GM23338 (cell line): ENCODE data around the gene OSBPL3. TPM values are rescaled to one million over a fixed set of nuclear protein-coding genes. Genes with fewer than 3 reads are reported as not detected.

ENCODE experiments used
- ATAC-seq: fragments of 200-7000 bp; cut with Tn5 transposase; 3 replicates; pipeline ENCODE4 v1.9.1; 2020
- DNase-seq: peaks from one replicate; pipeline ENCODE4 v3.0.0-alpha.2; 2015; ENCODE audit warnings: low spot score
- H2AFZ ChIP-seq: fragments of 200-600 bp; sonication (generic); 2 replicates; pipeline ENCODE4 v1.8.0; 2016; ENCODE audit warnings: antibody characterized with exemption, mild to moderate bottlenecking, moderate library complexity
- H3F3A ChIP-seq: fragments of 200-600 bp; sonication (generic); replicated peaks from 2 replicates; pipeline ENCODE4 v1.8.0; 2017; ENCODE audit warnings: antibody characterized with exemption, mixed run types, low read depth
- H3K27ac ChIP-seq: fragments of 200-600 bp; sonication (generic); 2 replicates; pipeline ENCODE4 v1.6.1; 2016; ENCODE audit warnings: low read depth
- H3K27me3 ChIP-seq: fragments of 200-600 bp; sonication (generic); 2 replicates; pipeline ENCODE4 v1.8.0; 2016; ENCODE audit warnings: mild to moderate bottlenecking, mixed run types, moderate library complexity; ENCODE audit not compliant: insufficient read depth
- H3K36me3 ChIP-seq: fragments of 200-600 bp; sonication (generic); 2 replicates; pipeline ENCODE4 v1.8.0; 2016; ENCODE audit warnings: mild to moderate bottlenecking; ENCODE audit not compliant: insufficient read depth
- H3K4me1 ChIP-seq: fragments of 200-600 bp; sonication (generic); 2 replicates; pipeline ENCODE4 v1.8.0; 2016; ENCODE audit warnings: mild to moderate bottlenecking, moderate library complexity; ENCODE audit not compliant: insufficient read depth
- H3K4me2 ChIP-seq: fragments of 200-600 bp; sonication (generic); 2 replicates; pipeline ENCODE4 v1.7.1; 2017; ENCODE audit warnings: mixed run types
- H3K4me3 ChIP-seq: fragments of 200-600 bp; sonication (generic); 2 replicates; pipeline ENCODE4 v1.6.1; 2016; ENCODE audit warnings: mixed run types
- H3K79me2 ChIP-seq: fragments of 200-600 bp; sonication (generic); replicated peaks from 2 replicates; pipeline ENCODE4 v1.8.0; 2017; ENCODE audit warnings: mild to moderate bottlenecking; ENCODE audit not compliant: insufficient read depth
- H3K9me2 ChIP-seq: fragments of 200-600 bp; sonication (generic); 2 replicates; pipeline ENCODE4 v1.8.0; 2017; ENCODE audit not compliant: insufficient read depth
- H4K20me1 ChIP-seq: fragments of 200-600 bp; sonication (generic); replicated peaks from 2 replicates; pipeline ENCODE4 v1.8.0; 2017; ENCODE audit warnings: mild to moderate bottlenecking; ENCODE audit not compliant: insufficient read depth
- H3K27ac Mint-ChIP-seq: 2 replicates; pipeline ENCODE4 v1.8.0; 2020; ENCODE audit warnings: inconsistent platforms, mild to moderate bottlenecking, moderate library complexity, mixed read lengths
- H3K27me3 Mint-ChIP-seq: 3 replicates; pipeline ENCODE4 v1.8.0; 2022; ENCODE audit warnings: low read depth, mild to moderate bottlenecking, moderate library complexity, mixed read lengths, inconsistent platforms; ENCODE audit not compliant: insufficient read depth, poor library complexity
- H3K36me3 Mint-ChIP-seq: 3 replicates; pipeline ENCODE4 v1.8.0; 2021; ENCODE audit warnings: low read depth, mild to moderate bottlenecking, inconsistent platforms, moderate library complexity, mixed read lengths
- H3K4me1 Mint-ChIP-seq: 3 replicates; pipeline ENCODE4 v1.8.0; 2020; ENCODE audit warnings: mild to moderate bottlenecking, inconsistent platforms, mixed read lengths
- H3K4me3 Mint-ChIP-seq: 3 replicates; pipeline ENCODE4 v1.8.0; 2021; ENCODE audit warnings: moderate library complexity, mild to moderate bottlenecking, inconsistent platforms, mixed read lengths
- H3K9me3 Mint-ChIP-seq: 3 replicates; pipeline ENCODE4 v1.8.0; 2020; ENCODE audit warnings: moderate library complexity, mild to moderate bottlenecking, inconsistent platforms, mixed read lengths
- CREB1 ChIP-seq: fragments of 250-450 bp; sonication (Bioruptor Pico); IDR thresholded peaks from 2 replicates; pipeline ENCODE4 v1.5.0; 2020; ENCODE audit warnings: low read depth, mild to moderate bottlenecking, moderate library complexity
- CTCF ChIP-seq, 2 experiments: fragments of 200-600 bp in 1 of 2; sonication (generic) in 1 of 2; conservative IDR thresholded peaks; 2 replicates each; pipeline versions ENCODE4 v1.5.1 to v1.6.1; 2016 to 2017; ENCODE audit warnings: antibody characterized with exemption in 2 of 2, low read depth in 2 of 2, mild to moderate bottlenecking in 2 of 2, moderate library complexity in 1 of 2
- EZH2 ChIP-seq: fragments of 200-600 bp; sonication (generic); IDR thresholded peaks from one replicate; pipeline ENCODE4 v1.8.0; 2017; ENCODE audit warnings: antibody characterized with exemption, mild to moderate bottlenecking, low read depth; ENCODE audit not compliant: unreplicated experiment
- EZH2phosphoT487 ChIP-seq: fragments of 200-600 bp; sonication (generic); IDR thresholded peaks from one replicate; pipeline ENCODE4 v1.8.1; 2018; ENCODE audit warnings: antibody characterized with exemption; ENCODE audit not compliant: unreplicated experiment
- JUNB ChIP-seq: IDR thresholded peaks from one replicate; pipeline ENCODE4 v1.6.1; 2016; ENCODE audit warnings: antibody characterized with exemption; ENCODE audit not compliant: unreplicated experiment
- NANOG ChIP-seq: IDR thresholded peaks from 2 replicates; pipeline ENCODE4 v1.6.1; 2016; ENCODE audit warnings: antibody characterized with exemption, borderline replicate concordance
- POLR2AphosphoS5 ChIP-seq: IDR thresholded peaks from 2 replicates; pipeline ENCODE4 v1.6.1; 2016; ENCODE audit warnings: antibody characterized with exemption, low read depth
- STAT1 ChIP-seq: IDR thresholded peaks from one replicate; pipeline ENCODE4 v1.6.1; 2016; ENCODE audit warnings: antibody characterized with exemption; ENCODE audit not compliant: unreplicated experiment
- ZNF114 ChIP-seq: fragments of 250-450 bp; sonication (Bioruptor Pico); IDR thresholded peaks from 2 replicates; pipeline ENCODE4 v1.5.0; 2020; ENCODE audit warnings: mild to moderate bottlenecking, moderate library complexity
- ZNF331 ChIP-seq: fragments of 250-450 bp; sonication (Bioruptor Pico); IDR thresholded peaks from 2 replicates; pipeline ENCODE4 v1.5.0; 2020; ENCODE audit warnings: low read depth, mild to moderate bottlenecking, moderate library complexity
- ZNF462 ChIP-seq: fragments of 250-450 bp; sonication (Bioruptor Pico); IDR thresholded peaks from 2 replicates; pipeline ENCODE4 v1.5.0; 2020; ENCODE audit warnings: mild to moderate bottlenecking, moderate library complexity
- polyA plus RNA-seq: library from polyadenylated mRNA; unstranded; fragments of >200 nt; fragmentation: Nextera tagmentation; extraction: Ambion mirVana; gene quantifications from 2 replicates; pipeline ENCODE4 v1.2.1, GENCODE V29; 2016
- total RNA-seq: library from RNA; depleted of rRNA; stranded (reverse); fragments of >200 nt; shearing (Covaris generic); gene quantifications from 2 replicates; pipeline ENCODE4 v1.2.3, GENCODE V29; 2014
- TF ChIP-seq, protein P1 (sequence below): IDR thresholded peaks from one replicate; pipeline ENCODE4 v1.6.1; 2018; ENCODE audit warnings: antibody characterized with exemption; ENCODE audit not compliant: unreplicated experiment
- TF ChIP-seq, protein P2 (sequence below): IDR thresholded peaks from 2 replicates; pipeline ENCODE4 v1.6.1; 2016; ENCODE audit warnings: antibody characterized with exemption

The OSBPL3 gene
- total and polyA plus RNA-seq, 2 experiments from 2014 or later, result 7.2 to 15.7 TPM

GRCh38 chr7:24783698-24784097 lies 196.3 kb downstream of the OSBPL3 start:
- no peaks in the 10 kb centered on the region for H3K4me1 ChIP-seq
- H3K79me2 ChIP-seq, result no peaks in the 10 kb centered on the region
- H4K20me1 ChIP-seq, result no peaks in the 10 kb centered on the region
- H3K27ac ChIP-seq, result no peak overlapping the region
- H2AFZ ChIP-seq, result no peak overlapping the region
- H3K36me3 ChIP-seq, result no peaks in the 10 kb centered on the region
- TF ChIP-seq STAT1 (no peak), NANOG (no peak), JUNB (no peak), CTCF (conservative IDR thresholded peaks at IDR 0.05; ENCODE audit: low read depth in 2 of 2) (no peak), EZH2 (no peak), CREB1 (CRISPR knock-in tag) (no peak), ZNF114 (CRISPR knock-in tag) (no peak), POLR2AphosphoS5 (no peak), EZH2phosphoT487 (no peak), ZNF462 (CRISPR knock-in tag) (no peak), ZNF331 (CRISPR knock-in tag) (no peak)
- TF ChIP-seq, protein P1, sequence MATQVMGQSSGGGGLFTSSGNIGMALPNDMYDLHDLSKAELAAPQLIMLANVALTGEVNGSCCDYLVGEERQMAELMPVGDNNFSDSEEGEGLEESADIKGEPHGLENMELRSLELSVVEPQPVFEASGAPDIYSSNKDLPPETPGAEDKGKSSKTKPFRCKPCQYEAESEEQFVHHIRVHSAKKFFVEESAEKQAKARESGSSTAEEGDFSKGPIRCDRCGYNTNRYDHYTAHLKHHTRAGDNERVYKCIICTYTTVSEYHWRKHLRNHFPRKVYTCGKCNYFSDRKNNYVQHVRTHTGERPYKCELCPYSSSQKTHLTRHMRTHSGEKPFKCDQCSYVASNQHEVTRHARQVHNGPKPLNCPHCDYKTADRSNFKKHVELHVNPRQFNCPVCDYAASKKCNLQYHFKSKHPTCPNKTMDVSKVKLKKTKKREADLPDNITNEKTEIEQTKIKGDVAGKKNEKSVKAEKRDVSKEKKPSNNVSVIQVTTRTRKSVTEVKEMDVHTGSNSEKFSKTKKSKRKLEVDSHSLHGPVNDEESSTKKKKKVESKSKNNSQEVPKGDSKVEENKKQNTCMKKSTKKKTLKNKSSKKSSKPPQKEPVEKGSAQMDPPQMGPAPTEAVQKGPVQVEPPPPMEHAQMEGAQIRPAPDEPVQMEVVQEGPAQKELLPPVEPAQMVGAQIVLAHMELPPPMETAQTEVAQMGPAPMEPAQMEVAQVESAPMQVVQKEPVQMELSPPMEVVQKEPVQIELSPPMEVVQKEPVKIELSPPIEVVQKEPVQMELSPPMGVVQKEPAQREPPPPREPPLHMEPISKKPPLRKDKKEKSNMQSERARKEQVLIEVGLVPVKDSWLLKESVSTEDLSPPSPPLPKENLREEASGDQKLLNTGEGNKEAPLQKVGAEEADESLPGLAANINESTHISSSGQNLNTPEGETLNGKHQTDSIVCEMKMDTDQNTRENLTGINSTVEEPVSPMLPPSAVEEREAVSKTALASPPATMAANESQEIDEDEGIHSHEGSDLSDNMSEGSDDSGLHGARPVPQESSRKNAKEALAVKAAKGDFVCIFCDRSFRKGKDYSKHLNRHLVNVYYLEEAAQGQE, result no peak
- TF ChIP-seq, protein P2, sequence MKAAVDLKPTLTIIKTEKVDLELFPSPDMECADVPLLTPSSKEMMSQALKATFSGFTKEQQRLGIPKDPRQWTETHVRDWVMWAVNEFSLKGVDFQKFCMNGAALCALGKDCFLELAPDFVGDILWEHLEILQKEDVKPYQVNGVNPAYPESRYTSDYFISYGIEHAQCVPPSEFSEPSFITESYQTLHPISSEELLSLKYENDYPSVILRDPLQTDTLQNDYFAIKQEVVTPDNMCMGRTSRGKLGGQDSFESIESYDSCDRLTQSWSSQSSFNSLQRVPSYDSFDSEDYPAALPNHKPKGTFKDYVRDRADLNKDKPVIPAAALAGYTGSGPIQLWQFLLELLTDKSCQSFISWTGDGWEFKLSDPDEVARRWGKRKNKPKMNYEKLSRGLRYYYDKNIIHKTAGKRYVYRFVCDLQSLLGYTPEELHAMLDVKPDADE, result no peak
- H3K27me3 ChIP-seq, result no peaks in the 10 kb centered on the region
- H3K4me2 ChIP-seq, result no peak overlapping the region
- DNase-seq, result no peak
- no peak overlapping the region for H3K27ac Mint-ChIP-seq
- peaks cover 34% of the 10 kb centered on the region for H3K9me3 Mint-ChIP-seq
- no peak for ATAC-seq
- H3K27me3 Mint-ChIP-seq, result peaks cover 1% of the 10 kb centered on the region
- H3K4me3 ChIP-seq, result no peak overlapping the region
- no peaks in the 10 kb centered on the region for H3K4me1 Mint-ChIP-seq
- no peak overlapping the region for H3K4me3 Mint-ChIP-seq
- H3K9me2 ChIP-seq, result 0 out of 2 replicates have a peak, but pooled peaks cover 8% of the 10 kb centered on the region
- peaks cover 17% of the 10 kb centered on the region for H3K36me3 Mint-ChIP-seq
- H3F3A ChIP-seq, result no peaks in the 10 kb centered on the region
